Keratinocyte (primary cell): ENCODE data around the gene TENM3.

ENCODE experiments used
- CTCF ChIP-seq, 3 experiments: IDR thresholded peaks in 1 of 3; conservative IDR thresholded peaks in 1 of 3; optimal IDR thresholded peaks in 1 of 3; 2 replicates in 2 of 3; 3 replicates in 1 of 3; pipeline versions ENCODE3 to v1.5.1; 2011; ENCODE audit warnings: low read length in 3 of 3, mild to moderate bottlenecking in 3 of 3, moderate library complexity in 2 of 3, control low read depth in 1 of 3, inconsistent platforms in 1 of 3; ENCODE audit not compliant: insufficient read depth in 2 of 3; ENCODE audit errors: extremely low read depth in 1 of 3
- EZH2 ChIP-seq: IDR thresholded peaks from one replicate; pipeline ENCODE4 v1.6.1; 2012; ENCODE audit warnings: inconsistent platforms, mild to moderate bottlenecking, low read length, moderate library complexity

GRCh38 chr4:182310962-182311361 lies 67.8 kb downstream of the TENM3 start:
- TF ChIP-seq CTCF (optimal IDR thresholded peaks at IDR 0.05 in 1 of 3, IDR thresholded peaks at IDR 0.05 in 1 of 3, conservative IDR thresholded peaks at IDR 0.05 in 1 of 3; ENCODE audit: extremely low read depth in 1 of 3, insufficient read depth in 2 of 3, low read length in 3 of 3) (no peak), EZH2 (no peak)
